Activated CD8-positive, alpha-beta memory T cell treated with anti-CD3 and anti-CD28 coated beads for 4 hours (primary cell): Measurements from ENCODE around the gene CTSD.
"Not testable (repeated sequence)": the region's sequence is repeated elsewhere in the genome, so short reads cannot be mapped to it uniquely, and the experiment has no call there.

Source experiments
- DNase-seq, 2 donors: peaks; one replicate each; pipeline ENCODE4 v3.0.0-alpha.2; 2020; ENCODE audit warnings: low read depth in 2 of 2

Gene CTSD

GRCh38 chr11:1770061-1770460 is 6.3 kb upstream of the CTSD start:
- DNase-seq, result no peak

GRCh38 chr11:1769304-1769936 is 5.7 kb upstream of the CTSD start:
- DNase-seq, result not testable (repeated sequence)

GRCh38 chr11:1768141-1768469 is 4.4 kb upstream of the CTSD start:
- no peak for DNase-seq

GRCh38 chr11:1767399-1768140 is 3.8 kb upstream of the CTSD start:
- DNase-seq, result no peak

- no peak for DNase-seq
Observed at GRCh38 chr11:1766719-1767398, 3.1 kb upstream of the CTSD start.

GRCh38 chr11:1765871-1766718 is 2.4 kb upstream of the CTSD start:
- no peak for DNase-seq

GRCh38 chr11:1763336-1763795 is 361 bp downstream of the CTSD start:
- no peak for DNase-seq

GRCh38 chr11:1762537-1763302 is 1.0 kb downstream of the CTSD start:
- no peak for DNase-seq

- DNase-seq, result no peak
Observed at GRCh38 chr11:1761857-1762536, 1.7 kb downstream of the CTSD start.

GRCh38 chr11:1761110-1761856 is 2.4 kb downstream of the CTSD start:
- DNase-seq, result no peak

- DNase-seq, result no peak
Observed at GRCh38 chr11:1760351-1761109, 3.2 kb downstream of the CTSD start.

GRCh38 chr11:1759851-1760220 is 3.9 kb downstream of the CTSD start:
- no peak for DNase-seq

- DNase-seq, result no peak
Observed at GRCh38 chr11:1759151-1759850, 4.4 kb downstream of the CTSD start.

- no peak for DNase-seq
Observed at GRCh38 chr11:1758611-1759150, 5.0 kb downstream of the CTSD start.

GRCh38 chr11:1757861-1758610 is 5.7 kb downstream of the CTSD start:
- peak; percentile 24 to 28 for DNase-seq

GRCh38 chr11:1756791-1757771 is 6.6 kb downstream of the CTSD start:
- DNase-seq, result no peak
